Bone marrow (tissue), 2 donors: ENCODE measurements around the gene ADRM1.
A peak's percentile ranks its signal among the peaks of the same experiment; 100 is the strongest.

ENCODE experiments used
- DNase-seq, 2 donors: peaks; one replicate each; lab custom pipeline; 2025; lab: John Stamatoyannopoulos, UW

Gene ADRM1, protein sequence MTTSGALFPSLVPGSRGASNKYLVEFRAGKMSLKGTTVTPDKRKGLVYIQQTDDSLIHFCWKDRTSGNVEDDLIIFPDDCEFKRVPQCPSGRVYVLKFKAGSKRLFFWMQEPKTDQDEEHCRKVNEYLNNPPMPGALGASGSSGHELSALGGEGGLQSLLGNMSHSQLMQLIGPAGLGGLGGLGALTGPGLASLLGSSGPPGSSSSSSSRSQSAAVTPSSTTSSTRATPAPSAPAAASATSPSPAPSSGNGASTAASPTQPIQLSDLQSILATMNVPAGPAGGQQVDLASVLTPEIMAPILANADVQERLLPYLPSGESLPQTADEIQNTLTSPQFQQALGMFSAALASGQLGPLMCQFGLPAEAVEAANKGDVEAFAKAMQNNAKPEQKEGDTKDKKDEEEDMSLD

DNA sequence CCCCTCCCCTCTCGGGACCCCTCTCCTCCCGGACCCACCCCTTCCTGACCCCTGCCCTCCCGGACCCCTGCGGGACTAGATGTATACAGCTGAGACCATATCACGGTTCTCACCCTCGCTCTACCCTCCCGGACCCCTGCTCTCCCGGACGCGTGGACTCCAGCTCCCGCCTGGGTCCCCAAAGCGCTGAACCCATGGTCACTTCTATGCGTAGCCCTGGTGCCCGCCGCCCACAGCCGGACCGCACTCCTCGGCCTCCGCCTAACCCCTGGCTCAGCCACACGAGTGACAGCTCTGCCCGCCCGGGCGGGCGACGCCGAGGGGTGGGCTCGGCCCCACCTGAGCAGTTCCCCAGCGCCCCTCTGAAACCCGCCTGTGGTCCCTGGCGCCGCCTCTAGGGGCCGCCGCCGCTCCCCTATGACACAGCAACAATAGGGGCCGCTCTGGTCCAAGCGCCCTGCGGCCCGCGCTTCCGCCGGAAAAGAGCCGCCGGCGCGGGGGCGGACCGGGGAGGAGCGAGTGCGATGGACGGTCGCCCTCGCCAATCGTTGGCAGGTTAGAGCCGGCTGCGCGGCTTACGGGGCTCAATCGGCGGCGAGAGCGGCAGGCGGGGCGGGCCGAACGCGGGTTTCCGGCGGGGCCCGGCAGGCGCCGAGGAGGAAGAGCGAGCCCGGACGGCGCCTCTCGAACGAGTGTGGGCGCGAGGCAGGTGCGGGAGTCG lies at the start of gene ADRM1:
Gene ADRM1, plus strand, starts transcription at position 657 of the 721 bp plus-strand sequence. CDS start 572 bp downstream, outside the sequence.
- DNase-seq = peak; percentile 92 to 94

DNA sequence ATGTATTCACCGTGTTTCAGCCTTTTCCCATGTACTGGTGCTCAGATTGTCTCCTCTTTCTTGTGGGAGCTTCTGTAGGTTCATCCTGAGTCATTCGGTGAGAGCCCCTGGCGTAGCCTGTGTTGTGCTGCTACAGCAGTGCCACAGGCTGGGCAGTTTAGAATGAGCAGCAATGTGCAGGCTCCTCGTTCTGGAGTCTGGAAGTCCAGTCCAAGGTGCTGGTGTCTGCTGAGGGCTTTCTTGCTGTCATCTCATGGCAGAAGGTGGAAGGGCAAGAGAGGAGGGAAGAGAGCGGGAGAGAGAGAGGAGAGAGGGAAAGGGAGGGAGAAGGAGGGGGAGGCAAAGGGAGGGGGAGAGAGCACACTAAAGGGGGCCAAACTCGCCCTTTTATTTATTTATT lies 49.4 kb upstream of the ADRM1 start:
- no peak for DNase-seq

DNA sequence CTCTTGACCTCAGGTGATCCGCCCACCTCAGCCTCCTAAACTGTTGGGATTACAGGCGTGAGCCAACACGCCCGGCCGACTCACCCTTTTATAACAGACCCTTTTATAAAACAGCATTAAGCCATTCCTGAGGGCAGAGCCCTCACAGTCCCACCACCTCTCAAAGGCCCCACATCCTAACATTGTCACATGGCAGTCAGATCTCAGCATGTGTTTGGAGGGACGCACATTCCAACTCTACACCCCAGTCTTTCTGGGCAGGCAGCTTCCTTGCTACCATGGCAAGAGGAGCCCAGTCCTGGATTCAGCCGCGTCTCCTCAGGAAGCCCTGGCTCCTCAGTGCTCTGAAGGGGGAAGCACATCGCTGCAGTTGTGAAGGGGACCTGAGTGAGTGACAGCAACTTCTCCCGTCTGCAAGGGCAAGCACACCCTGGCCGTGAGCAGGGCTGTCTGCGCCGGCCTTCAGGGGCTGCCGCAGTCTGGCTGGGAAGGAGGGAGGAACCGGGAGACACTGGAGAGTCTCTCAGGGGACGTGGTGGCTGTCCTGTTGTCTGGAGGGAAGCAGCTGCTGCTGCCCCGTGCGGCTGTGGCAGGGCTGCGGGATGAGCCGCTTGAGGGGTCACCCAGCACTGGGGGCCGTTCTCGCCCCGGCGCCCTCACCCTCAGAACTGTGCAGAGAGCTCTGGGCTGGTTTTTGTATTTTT lies 48.6 kb upstream of the ADRM1 start:
- DNase-seq = no peak

DNA sequence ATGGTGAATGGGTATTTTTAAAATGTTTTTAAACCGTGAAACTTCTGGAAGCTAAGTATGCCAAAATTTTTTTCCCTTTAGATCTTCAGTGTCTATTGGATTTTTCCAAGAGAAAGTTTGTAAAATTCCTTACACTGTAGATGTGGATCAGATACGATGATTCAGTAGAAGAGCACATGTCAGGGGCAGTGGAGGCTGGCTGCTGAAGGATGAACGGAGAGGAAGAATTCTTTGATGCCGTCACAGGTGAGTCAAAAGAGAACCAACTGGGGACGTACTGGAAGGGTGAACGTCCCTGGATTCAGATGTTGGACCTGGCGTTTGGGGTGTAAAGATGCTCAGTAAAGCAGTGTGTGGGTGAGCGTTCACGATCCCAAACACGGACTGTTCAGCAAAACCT lies 46.8 kb upstream of the ADRM1 start:
- DNase-seq = no peak

DNA sequence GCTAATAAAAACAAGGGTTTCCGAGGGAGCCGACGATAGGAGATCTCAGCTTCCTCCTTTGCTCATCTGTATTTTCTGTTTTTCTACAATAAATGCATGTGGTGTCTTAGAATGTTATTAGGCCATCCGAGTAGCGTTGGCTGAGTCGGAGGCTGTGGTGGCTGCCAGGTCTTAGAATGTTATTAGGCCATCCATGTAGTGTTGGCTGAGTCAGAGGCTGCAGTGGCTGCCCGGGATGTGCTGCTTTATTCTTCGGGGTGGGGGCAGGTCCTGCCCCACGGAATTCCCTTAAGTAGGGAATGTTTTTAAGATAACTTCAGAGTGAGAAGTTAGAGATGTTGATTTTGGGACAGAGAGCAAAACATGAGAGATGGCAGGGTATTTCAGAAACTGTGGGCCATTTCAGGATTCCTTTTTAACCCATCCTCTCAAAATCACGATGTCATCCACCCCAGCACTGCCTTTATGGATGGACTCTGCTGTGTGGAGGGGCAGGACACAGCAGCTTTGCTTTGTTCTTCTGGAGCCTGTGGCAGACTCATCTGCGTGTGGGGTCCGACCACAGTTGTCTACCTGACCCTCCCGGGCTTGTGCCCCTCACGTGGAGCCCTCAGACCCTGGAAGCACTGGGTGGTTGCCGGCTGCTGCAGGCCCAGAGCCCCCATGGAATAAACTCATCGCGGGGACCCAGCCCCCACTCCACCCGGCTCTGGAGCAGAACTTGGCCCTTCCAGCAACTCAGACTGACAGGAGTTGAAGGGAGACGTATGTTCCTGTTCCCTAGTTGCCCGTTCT lies 44.1 kb upstream of the ADRM1 start:
- DNase-seq = no peak

DNA sequence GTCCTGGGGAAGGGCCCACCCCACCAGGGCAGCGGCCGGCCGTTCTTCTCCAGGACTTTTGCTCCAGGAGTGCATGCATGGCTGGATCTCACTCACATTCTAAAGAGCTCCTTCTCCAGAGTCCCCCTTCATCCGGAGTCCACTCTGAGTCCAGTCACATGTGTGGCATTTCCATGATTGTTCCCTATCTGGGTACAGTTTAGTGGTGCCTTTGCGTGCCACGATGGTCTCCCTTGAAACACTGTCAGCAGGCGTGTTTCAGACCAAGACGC lies 43.6 kb upstream of the ADRM1 start:
- DNase-seq = no peak

DNA sequence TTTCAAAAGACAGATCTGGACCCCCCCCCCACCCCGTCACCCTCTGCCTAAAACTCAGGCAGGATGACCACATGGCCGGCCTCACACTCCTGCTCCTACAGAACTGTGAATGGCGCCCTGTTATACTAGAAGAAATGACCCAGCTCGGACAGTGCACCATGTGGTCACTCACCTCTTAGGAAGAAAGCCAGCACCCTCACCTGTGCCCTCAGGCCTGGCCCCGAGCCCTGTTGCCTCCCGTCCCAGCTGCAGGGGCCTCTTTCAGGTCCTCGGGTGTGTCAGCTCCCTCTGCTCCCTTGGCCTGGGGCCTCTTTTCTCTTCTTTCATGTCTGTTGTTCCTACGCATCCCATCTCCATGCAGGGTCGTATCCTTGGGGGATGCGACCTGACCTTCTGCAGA lies 40.7 kb upstream of the ADRM1 start:
- no peak for DNase-seq

DNA sequence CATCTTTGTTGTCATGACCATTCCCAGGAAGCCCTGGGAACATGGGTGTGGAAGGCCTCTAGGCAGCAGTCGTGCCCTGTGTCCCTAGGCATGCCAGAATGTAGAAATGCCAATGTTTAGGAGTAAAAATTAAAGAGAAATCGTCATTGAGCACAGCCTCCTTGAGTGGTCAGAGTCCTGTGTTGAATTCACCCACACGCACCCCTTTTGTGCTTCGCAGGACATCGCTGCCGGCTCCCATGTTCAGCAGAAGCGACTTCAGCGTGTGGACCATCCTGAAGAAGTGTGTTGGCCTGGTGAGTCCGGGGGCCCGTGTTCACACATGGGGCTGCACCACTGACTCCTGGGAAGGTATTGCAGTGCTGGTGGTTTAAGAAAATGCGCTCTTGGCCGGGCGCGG lies 39.4 kb upstream of the ADRM1 start:
- DNase-seq = no peak

DNA sequence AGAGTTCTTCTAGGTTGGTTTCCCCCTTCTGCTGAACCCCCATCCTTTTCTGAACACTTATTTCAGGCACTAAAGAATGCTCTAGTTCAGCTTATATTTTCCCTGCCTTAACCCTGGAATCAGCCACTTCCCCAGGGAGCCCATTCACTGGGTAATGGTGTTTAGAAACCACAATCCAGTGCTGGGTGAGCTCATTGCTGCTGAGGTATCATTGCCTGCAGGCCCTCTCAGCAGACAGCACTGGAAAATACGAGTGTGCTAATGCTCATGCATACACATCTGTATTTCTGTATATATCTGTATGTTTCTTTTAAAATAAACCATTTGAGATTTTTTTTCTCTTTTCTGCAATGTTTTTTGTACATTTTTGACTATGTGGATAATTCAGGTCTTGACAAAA lies 37.4 kb upstream of the ADRM1 start:
- no peak for DNase-seq

DNA sequence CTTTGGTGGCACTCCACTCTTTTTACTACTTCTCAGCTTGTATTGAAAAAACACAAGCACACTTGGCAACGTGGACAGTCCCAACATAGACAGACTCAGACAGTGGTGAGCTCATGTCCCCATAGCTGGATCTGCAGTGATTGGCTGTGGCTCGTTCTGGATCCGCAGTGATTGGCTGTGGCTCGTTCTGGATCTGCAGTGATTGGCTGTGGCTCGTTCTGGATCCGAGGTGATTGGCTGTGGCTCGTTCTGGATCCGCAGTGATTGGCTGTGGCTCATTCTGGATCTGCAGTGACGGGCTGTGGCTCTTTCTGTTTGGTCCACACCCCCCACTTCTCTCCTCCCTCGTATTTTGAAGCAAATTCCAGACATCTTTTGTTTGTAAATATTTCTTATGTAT lies 36.5 kb upstream of the ADRM1 start:
- no peak for DNase-seq

DNA sequence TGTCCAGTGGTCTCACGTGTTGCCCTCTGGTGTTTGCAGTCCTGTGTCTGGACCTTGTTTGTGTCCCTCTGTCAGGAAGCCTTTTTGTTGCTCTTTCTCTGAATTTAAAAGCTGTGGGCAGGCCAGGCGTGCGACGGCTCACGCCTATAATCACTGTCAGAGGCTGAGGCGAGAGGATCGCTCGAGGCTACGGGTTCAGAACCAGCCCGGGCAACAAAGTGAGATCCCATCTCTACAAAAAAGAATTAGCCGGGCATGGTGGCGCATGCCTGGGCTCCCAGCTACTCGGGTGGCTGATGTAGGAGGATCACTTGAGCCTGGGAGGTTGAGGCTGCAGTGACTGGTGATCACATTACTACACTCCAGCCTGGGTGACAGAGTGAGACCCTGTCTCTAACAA lies 35.9 kb upstream of the ADRM1 start:
- no peak for DNase-seq

DNA sequence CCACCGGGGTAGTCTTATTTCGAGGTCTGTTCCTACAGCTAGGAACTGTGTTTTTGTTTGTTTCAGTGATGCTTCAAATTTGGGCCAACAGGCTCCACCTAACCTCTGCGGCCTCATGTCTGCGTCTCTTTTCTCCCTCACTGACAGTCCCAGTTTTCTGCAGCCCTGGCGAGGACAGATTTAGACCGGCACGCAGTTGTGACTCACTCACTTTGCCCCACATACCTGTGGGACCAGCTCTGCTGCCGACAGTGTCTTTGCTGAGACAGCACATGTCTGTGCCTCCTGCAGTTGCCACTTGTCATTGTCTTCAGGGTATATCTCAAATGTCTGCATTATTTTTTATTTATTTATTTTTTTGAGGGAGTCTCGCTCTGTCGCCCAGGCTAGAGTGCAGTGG lies 35.3 kb upstream of the ADRM1 start:
- no peak for DNase-seq

DNA sequence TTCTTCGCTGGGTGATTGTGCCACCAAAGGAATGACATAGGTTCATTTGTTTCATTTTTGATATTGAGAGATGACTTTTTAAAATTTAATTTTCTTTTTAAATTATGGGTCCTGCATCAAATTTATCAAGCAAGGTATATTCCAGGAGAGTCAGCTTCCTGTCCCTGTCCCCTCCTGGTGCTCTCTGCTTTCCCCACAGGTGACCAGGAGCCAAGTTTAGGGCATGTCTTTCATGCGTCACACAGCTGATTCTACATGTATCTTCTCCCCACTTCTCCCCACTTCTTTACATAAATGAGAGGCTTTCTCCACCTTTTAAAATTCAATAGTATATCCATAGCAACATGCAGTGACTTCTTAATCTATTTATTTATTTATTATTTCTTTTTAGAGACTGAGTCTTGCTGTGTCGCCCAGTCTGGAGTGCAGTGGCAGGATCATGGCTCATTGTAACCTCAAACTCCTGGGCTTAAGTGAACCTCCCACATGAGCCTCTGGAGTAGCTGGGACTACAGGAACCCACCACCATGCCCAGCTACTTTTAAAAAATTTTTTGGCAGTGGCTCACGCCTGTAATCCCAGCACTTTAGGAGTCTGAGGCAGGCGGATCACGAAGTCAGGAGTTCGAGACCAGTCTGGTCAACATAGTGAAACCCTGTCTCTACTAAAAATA lies 34.4 kb upstream of the ADRM1 start:
- no peak for DNase-seq

DNA sequence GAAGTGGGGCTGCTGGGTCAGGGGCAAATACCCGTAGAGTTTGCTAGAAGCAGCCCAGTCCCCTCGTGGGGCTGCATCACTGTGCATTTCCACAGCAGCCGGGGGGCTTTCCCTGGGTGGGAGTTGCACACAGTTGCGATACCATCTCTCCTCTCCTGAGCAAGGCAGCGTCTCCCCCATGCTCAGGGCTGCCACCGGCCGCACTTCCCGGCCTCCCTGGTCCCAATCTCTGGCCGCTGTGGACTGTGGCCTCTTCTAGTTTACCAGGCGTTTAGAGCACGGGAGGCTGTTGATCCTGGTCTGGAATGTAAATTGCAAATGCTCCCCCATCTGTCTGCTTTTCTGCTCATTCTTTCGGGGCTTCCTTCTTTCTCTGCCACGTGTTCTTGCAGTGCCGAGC lies 33.4 kb upstream of the ADRM1 start:
- DNase-seq = no peak

DNA sequence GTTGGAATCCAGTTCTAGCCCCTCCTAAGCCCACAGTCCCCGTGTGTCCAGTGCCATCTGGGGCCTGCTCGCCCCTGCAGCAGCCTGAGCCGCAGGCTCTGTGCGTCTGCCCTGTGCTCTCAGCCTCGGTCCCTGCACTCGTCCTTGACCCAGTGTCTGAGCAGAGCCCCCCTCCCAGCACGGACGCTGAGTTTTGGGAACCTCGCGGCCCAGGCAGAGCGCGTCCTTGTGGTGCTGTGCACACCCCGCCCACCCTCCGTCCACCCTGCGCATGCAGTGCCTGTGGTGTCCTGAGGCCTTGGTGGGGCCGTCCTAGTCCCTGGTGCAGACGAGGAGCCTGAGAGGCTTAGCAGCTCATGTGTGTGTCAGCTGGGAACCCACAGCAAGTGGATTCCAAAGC lies 32.9 kb upstream of the ADRM1 start:
- no peak for DNase-seq

DNA sequence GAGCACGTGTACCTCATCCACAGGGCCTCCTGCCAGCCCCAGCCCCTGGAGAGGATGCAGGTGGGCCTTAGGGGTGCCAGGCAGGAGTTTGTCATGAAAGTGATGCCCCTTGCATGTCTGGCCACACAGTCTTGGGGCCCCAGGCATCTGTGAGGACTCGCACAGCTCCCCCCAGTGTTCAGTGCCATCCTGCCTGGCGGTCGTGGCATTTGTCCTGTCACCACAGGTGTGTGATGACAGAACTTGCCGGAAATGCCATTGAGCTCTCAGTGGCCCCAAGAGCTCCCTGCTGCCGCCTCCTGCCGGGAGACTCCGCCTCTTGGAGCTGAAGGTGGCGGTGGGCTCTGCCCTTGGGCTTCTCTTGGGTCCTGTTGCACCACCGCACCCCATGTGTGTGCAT lies 30.6 kb upstream of the ADRM1 start:
- no peak for DNase-seq

DNA sequence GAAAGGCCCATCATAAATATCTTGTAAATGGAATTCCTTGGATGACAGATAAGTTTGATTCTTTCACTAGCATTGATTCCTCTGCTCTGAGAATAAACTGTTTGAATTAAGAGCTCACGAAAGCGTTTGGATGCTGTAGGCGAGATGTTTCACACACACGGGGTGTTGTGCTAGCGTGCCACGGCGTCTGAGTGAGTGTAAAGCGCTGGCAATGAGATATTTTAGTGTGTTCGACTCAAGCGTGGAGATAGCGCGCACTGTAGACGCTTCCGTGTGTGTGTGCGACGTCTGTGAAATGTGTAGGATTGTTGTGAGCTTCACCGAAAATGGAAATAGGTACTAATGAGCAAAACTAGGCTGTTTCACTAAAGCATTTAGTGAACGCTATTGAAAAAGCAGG lies 29.4 kb upstream of the ADRM1 start:
- DNase-seq = no peak

DNA sequence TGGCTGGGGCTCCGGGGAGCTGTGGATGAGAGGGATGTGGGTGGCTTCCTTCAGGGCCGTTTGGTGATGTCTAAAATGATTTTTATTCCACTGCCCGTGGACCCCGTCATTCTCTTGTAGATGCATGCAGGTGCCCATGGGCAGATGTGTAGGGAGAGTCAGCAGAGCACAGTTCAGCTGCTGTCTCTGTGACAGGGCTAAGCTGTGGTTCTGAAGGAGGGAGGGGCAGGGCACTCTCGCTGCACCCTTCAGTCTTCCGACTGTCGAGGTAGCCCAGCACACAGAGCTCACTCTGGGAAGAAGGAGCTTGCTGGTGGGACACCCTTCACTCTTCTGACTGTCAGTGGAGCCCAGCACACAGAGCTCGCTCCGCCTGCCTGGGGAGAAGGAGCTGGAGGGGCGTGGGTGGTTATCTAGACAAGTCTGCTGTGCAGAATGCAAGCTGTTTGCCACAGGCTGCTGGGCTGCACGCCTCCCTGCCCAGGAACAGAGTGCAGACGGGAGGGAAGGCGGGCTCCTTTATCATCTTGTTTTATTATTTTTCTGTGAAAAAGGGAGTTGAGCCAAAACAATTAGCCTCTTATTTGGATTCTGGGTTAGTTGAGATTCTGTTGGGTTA lies 28.4 kb upstream of the ADRM1 start:
- no peak for DNase-seq

DNA sequence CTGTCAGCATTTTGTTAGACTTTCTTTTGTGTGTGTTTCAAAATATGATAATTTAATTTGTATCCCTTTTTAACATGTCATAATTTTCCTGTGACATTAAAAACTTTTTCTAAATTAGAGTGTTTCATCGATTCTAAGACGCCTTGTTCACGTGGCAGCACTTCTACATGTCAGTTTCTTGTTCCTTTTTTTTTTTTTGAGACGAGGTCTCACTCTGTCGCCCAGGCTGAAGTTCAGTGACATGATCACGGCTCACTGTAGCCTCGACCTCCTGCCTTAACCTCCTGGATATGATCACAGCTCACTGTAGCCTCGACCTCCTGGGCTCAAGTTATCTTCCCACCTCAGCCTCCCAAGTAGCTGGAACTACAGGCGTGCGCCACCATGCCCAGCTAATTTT lies 27.6 kb upstream of the ADRM1 start:
- DNase-seq = no peak

DNA sequence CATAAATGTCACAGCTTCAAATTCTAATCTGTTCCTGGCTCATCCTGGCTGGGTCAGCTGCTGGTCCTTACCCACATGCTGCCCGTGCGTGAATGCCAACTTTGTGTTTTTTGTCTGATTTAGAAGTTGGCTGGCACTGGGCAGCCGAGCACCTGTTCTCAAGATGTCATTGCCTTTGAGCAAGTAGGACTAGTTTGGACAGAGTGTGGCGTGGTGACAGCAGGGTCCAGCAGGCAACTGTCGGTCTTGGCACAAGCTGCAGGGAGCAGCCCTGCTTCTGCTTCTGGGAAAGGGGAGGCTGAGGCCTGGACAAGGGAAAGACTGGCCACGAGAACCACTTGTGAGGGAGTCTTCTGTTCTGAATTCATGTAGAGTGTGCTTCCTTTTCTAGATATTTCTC lies 26.4 kb upstream of the ADRM1 start:
- DNase-seq = no peak

DNA sequence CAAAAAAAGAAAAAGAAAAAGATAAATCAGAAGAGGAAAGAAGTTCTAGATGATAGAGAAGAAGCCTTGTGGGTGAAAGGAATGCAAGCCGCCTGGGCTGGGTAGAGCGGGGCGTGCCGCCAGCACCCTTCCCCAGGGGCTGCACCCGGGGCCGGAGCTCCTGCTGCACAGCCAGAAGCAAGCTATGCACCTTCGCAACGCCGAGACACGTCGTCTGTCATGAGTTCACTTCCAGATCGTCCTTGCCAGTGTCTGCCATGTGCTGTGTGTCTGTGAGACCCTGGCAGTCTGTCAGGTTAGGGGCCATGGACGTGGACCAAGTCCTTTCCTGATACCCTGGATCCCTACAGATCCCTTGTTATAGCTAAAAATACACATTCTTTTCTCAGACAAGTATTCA lies 25.5 kb upstream of the ADRM1 start:
- no peak for DNase-seq
